Stimulated activated CD4-positive, alpha-beta T cell treated with anti-CD3 and anti-CD28 coated beads, Interleukin-1b, Interleukin-23, amount 100 ng/mL, for 4 hours (primary cell): ENCODE data around the gene RP9.

Experiments
- DNase-seq, 2 donors: peaks; one replicate each; pipeline ENCODE4 v3.0.0-alpha.2; 2020; ENCODE audit warnings: low read depth in 2 of 2

RP9 gene, protein sequence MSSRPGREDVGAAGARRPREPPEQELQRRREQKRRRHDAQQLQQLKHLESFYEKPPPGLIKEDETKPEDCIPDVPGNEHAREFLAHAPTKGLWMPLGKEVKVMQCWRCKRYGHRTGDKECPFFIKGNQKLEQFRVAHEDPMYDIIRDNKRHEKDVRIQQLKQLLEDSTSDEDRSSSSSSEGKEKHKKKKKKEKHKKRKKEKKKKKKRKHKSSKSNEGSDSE

DNA sequence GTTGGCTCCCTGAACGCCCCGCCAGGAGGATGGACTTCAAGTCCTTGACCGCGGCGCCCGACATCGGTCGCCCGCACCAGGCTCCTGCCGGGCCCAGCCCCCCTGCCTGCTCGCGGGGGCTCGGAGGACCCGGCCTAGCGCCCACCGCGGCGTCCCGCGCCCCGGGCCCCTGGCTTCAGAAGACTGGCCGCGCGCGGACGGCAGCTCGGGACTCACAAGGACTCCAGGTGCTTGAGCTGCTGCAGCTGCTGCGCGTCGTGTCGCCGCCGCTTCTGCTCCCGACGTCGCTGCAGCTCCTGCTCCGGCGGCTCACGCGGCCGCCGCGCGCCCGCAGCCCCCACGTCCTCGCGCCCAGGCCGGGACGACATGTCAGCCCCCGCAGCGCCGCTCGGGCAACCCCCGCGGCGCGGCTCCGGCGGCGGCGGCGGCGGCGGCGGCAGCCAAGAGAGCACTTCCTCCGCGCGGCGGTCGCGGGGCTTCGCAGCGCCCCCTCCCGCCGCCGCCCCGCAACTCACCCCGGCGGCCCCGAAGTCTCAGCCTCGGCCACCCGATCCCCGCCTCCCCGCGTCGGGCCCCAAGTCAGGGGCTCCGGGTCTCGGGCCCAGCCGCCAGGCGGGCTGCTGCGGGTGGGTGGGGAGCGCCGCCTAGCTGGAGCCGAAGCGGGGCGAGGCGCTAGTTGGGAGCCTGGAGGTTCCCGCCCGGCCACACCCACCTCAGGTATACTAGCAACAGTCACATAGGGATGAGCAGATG lies at the start of gene RP9:
Gene RP9 (minus strand): TSS at position 400 of the 753 bp plus-strand sequence. CDS start 32 bp downstream, at position 368.
- peak; percentile 62 to 74 for DNase-seq

DNA sequence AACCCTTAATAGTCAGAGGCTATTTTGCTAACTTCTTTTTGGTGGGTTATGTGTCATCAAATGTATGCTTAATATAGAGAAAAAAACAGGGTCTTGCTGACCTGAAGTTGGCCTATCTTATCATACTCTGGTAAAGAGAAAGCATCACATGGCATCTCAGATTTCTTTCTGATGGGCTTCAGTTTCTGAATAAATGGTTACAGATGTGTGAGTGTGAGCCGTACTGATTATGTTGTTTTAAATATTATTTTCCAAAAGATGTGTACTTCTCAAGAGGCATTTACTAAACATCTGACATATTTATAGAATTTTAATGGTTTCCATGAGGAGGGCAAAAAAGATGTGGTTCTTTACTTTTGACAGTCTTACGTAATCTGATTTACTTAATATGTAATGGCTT lies 48.6 kb upstream of the RP9 start:
- no peak for DNase-seq

DNA sequence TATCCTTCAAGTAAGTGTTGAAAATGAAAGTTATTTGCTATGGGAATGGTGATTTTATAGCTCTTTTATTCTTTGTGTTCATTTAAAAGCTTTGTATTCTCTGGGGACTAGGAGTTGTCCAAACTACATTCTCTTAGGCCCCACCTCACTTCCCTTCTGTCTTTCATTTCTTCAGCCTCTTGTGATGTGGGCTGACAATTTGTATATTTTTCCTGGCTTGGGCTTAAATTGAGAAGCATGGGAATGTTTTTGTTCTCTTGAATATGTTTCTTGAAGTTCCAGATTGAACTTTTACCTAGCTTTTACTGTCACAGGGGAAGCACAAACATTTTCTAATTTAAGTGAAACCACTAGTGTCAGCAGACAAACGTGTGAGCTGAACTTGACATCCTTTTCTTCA lies 48.1 kb upstream of the RP9 start:
- no peak for DNase-seq

DNA sequence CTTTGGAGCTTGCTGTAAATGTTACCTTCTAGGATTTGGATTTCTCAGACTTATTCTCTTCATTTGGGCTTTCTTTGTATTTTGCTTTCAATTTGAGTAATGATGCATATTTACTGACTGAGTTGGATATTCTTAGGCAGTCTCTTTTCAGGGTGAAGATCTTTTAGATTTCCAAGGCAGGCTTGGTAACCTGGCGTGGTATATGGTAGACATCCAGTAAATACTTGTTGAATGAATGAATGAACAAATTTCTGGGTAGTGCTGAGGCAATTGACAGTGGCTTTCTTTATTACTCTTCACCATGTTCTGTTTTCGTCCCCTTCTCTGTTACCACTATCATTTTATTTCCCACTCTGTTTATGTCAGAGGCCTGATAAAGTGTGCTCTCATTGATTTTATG lies 47.2 kb upstream of the RP9 start:
- no peak for DNase-seq

DNA sequence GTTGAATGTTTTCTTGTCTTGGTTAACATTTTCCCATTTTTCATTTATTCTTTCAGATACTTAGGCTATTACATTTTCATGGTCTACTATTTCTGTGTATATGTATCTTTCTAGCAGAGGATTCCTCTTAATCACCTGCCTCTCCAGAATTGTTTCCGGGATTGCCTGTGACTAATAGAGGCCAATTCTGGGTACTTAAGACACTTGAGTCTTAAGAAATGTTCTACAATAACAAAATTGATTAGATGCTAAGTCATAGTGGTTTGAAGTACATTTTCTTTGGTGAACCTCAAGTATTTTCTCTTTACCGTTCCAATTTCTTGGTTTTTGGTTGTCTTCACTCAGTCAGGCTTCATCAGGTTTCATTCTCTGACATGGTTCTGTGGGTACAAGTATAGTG lies 46.6 kb upstream of the RP9 start:
- DNase-seq, result no peak

DNA sequence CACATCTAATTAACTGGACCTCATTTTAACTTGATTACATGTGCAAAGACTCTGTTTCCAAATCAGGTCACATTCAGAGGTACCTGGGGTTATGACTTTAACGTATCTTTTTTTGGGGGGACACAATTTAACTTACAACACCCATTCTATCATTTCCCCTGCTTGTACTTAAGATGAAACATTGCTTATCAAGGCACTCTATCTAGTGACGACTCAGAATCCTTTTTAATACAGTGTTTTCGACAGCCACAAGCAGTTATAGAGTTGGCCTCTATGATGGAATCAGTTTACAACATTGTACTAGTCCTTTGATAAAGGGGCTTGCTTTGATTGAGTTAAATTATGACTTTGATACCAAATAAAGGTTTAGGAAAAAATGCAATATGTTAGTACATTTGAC lies 42.9 kb upstream of the RP9 start:
- no peak for DNase-seq

DNA sequence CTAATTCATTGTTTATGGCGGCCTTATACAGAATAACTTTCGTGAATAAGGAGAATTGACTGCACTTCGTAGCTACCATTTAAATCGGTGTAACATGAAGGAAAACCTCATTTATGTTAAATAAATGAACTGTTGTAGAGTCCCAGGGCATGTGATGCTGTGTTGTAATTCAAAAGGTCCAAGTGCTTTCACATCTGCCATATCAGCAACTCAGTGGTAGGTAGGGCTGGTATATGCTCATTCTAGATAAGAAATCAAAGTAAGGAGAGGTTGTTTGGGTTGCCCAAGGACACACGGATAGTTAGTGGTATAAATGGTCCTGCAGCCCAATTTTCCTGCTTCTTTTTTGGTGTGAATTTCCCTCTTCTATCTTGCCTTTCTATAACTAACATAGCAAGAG lies 36.0 kb upstream of the RP9 start:
- DNase-seq, result no peak

DNA sequence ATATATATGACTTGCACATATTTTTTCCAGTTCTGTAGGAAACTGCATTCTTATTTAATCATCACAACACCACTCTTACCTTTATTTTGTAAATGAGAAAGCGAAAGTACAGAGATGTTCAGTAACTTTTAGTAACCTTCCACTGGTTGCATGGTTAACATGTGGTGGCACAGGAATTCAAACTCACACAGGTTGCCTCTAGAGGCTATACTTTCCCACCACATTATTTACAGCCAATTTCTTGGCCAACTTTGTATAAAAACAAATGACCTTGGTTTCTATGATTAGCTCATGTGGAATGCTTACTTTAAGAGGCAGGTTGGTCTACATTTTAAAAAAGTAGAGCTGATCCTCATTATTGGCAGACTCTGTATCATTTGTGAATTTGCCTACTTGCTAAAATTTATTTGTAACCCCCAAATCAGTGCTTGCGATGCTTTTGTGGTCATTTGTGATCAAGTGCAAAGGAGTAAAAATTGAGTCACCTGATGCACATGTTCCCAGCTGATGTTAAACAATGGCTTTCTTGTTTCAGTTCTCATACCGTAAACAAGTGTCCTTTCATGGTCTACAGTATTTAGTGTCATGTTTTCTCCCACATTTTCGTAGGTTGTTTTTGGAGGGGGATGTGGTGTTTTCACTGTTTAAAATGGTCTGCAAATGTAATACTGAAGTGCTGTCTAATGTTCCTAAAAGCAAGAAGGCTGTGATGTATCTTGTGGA lies 35.0 kb upstream of the RP9 start:
- no peak for DNase-seq

DNA sequence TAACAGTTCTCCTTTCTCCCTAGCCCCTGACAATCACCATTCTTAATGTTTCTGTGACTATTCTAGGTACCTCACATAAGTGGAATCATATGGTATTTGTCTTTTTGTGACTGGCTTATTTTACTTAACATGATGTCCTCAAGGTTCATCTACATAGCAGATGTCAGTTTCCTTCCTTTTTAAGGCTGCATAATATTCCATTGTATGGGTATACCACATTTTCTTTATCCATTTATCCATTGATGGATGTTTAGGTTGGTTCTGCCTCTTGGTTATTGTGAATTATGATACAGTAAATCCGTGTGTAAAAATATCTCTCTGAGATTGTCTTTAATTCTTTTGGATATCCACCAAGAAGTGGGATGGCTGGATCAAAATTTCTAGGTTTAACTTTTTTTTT lies 33.4 kb upstream of the RP9 start:
- DNase-seq, result no peak

DNA sequence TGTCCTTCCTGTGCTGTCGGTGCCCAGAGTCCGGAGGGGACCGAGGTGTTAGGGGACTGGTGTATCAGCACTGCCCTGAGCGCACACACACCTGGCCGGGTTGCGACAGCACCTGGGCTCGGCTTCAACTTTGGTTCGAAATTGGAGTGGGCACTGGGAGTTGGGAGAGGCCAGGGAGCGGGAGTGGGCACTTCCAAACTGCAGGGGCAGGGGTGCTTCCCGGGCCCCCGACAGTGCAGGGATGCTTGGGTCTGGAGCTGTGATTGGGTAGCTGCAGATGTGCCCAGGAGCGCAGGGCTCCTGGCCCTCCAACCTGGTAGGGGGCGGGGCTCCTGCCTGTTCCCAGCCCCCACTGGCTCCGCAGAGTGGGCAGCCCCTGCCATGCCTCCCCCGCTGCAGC lies 27.9 kb upstream of the RP9 start:
- DNase-seq, result no peak

DNA sequence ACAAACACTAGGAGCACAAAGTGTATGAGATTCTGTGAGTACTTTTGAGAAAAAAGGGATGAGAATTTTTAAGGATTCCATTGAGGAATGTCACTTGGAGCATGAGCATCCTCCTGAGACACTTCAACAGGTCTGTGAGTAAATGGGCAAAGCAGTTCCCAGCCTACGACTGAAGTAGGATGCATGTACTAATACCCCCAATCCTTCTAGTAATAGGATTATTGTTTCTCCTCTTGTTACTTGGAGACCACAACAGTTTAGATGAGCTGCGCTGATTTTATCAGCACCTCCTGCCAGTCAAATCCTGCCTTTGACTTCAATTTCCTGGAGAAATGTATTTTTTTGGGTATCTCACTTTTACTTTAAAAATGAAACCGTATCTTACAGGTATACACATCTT lies 21.0 kb upstream of the RP9 start:
- DNase-seq, result no peak

DNA sequence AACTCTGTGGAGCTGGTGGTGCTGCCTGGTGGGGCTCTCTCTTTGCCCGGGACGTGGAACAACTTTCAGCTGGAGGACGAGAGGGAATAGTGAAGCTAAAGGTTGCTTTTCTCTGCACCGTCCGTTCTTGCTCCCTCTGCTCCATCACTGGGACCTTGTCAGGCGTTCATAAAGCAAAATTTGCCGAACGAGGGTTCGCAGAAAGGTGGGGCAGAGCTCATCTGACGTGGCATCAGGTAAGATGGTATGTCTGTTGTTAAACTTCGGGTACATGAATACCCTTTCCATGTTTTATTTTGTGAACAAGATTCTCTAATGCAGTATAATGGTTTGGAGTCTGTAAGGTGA lies 20.6 kb upstream of the RP9 start:
- no peak for DNase-seq

DNA sequence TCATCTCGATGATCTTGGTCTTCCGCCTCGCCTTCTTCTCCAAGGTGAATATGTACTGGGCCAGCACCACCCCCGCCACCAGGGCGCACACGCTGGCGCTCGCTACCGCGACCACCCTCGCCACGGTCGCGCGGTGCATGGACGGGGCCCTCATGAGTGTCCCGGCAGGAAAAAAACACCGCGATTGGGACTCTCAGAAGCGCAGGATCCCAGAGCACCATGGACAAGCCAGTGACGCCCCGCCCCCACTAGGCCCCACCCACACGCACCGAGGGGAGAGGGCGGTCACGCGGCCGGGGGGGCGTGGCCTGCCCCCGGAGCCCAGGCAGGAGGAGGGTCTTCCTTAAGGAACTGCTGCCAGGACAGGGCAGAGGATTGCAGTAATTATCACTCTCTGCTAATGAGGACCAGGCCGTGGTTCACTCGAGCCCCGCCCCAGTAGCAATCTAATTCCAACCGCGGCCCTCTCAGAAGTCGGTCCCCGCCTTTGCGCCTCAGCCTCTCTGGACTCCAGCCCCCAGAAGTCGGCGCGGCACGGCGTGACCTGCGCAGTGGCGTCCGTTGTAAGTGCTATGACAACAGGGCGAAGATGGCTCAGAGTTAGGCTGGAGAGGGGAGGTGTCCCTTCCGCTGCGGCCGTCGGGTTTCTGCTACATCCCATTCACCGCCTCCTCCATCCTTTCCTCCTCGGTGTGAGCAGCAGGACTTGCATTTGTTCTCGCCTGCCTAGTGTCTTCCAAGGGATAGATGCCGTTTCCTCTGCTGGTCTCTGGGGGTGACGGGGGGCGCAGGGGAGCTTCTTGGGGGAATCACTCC lies 20.0 kb upstream of the RP9 start, which contains the start of gene BBS9:
Gene BBS9 (plus strand): TSS at position 575 of the 816 bp plus-strand sequence. CDS start 16,689 bp downstream, outside the sequence.
- peak; percentile 81 to 88 for DNase-seq

DNA sequence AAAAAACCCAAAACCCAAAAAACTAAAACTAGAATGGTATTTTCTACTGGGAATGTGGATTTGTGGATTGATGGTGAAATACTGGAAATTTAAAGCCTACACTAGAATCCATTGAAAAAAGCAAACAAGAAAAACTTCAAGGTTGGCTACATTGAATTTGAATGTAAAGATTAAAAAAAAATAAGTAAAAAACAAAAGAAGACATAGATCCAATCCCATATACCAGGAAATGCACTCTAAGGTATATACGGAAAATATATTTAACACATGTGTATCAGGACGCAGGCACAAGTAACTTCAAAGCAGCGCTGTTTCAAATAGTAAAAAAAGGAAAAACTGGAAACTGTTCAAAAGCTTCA lies 19.4 kb upstream of the RP9 start:
- no peak for DNase-seq

DNA sequence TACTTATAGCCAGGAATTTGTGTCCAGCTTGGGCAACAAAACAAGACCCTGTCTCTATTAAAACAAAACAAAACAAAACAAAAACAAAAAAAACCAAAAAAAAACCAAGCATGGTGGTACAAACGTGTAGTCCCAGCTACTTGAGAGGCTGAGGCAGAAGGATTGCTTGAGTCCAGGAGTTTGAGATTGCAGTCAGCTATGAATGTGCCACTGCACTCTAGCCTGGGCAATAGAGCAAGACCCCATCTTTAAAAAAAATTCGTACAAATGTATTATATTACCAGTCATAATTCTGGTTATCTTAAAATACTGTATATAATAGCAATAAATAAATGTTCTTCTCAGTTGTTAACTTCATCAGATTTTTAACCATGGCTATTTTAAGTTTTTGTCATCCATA lies 17.9 kb upstream of the RP9 start:
- no peak for DNase-seq

DNA sequence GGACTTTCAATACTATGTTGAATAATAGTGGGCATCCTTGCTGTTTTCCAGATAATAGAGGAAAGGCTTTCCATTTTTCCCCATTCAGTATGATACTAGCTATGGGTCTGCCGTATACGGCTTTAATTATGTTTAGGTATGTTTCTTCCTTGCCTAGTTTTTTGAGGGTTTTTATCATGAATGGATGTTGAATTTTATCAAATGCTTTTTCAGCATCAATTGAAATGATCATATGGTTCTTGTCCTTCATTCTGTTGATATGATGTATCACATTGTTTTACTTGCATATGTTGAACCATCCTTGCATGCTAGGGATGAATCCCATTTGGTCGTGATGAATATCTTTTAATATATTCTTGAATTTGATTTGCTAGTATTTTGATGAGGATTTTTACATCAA lies 9.2 kb upstream of the RP9 start:
- DNase-seq, result no peak

DNA sequence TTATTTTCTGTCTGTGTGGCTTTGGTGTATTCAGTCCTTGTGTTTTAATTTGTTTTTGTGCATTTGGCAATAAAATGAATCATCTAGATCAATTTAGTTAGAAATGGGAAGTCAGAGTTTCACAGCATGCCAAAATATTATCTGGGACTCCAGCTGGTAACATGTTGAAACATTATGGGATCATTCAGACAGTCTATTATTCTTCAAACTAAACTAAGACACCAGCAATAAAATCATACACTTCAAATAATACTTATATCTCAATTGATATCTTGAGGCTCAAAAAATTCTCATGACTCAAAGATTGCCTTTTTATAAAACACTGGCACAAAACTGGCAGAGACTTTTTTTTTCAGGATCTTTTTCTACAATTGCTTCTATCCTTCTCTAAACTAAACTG lies 5.8 kb upstream of the RP9 start:
- no peak for DNase-seq

DNA sequence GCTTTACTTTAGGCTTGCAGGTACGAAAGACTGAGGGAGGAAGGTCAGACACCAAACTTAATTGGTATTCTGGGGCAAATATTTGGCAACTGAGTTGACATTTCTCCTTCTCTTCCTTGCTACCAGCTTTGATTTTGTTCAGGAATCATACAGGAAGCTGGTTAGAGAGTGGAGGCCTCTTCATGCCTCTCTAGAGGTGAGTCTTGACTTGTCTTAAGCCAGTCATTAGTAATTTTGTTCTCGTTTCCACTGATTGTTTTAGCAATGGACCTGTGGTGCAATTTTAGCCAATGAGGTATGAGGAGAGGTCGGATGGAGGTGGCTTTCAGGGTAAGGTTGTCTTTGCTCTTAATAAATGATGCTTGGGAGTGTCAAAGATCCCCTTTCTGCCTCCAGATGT lies 2.4 kb upstream of the RP9 start:
- DNase-seq, result no peak

DNA sequence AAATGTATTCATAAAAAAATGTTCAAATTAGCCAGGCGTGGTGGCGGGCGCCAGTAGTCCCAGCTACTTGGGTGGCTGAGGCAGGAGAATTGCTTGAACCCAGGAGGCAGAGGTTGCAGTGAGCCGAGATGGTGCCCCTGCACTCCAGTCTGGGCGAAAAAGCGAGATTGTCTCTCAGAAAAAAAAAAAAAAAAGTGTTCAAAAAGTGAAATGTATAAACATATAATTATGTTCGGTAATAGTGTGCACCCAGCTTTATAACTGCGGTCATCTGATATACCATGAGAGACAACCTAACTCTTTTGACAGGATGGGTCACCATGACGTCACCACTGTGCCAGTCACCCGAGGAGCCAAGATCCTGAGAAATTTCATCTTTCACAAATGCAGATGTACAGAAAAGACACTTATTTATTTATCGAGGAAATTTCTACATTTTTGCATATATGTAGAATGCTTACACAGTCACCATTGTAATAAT lies 594 bp upstream of the RP9 start:
- no peak for DNase-seq

DNA sequence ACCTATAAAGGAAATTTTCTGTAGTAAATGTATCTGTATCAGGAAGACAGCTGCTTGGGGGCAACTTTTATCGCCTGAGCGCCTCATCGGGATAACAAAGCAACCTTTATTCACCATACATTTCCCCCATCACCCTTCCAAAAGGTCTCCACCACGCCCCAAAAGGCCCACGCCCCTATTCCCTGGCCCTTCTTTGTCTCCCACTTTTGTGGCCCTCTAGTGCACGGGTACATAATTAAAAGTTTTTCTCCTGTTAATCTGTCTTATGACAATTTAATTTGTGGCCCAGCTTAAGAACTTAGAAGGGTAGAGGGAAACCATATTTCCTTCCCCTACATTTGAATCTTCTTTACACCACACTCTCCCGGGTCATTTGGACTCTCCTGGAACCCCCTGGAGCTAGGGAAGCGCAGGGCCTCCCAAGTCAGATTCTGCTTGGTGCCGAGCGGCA lies 625 bp downstream of the RP9 start:
- no peak for DNase-seq

DNA sequence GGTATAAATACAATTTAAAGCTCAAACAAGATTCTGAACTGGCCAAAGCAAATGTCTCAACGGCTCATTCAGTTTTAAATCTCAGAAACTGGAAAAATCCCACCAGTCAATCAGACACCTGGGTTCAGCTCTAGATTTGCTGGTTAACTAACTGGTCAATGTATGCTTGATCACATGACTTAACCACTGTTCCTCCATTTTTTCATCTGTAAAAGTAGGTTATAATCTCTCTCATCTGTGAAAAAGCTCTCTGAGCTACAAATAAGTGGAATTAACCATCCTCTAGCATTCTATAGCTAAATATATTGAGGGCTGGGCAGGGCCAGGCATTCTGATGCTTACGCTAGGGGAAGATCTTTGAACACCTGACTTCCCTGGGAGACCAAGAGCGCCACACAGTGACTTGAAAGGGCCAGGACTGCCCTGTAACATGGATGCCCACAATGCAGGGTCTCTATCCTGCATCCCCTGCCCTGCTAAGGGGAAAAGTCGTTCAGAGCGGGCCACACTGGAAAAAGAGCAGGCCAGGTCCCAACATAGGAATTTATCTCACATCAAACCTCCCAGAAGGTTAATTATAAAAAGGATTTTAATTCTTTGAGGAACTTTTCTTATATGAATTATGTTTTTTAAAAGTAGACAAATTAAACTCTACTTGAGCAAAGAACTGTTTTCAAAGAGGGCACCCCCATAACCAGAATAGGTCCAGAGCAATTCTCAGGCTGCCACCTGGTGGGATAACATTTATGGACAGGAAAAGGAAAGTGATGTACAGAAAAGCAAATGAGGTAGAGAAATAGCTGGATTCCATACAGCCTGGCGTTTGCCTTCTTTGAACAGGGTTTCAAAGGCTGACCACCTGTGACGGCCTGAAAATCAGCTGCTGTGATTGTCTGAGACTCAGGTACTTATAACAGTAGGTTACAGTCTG lies 1.8 kb downstream of the RP9 start:
- no peak for DNase-seq
